ENCODE results near the gene MAGI1. TPM values are rescaled to one million over a fixed set of nuclear protein-coding genes. Genes with fewer than 3 reads are reported as not detected.

Gene MAGI1
- total and polyA plus RNA-seq, 10 donors, result 3.5 to 104 (median 62.3) TPM

DNA sequence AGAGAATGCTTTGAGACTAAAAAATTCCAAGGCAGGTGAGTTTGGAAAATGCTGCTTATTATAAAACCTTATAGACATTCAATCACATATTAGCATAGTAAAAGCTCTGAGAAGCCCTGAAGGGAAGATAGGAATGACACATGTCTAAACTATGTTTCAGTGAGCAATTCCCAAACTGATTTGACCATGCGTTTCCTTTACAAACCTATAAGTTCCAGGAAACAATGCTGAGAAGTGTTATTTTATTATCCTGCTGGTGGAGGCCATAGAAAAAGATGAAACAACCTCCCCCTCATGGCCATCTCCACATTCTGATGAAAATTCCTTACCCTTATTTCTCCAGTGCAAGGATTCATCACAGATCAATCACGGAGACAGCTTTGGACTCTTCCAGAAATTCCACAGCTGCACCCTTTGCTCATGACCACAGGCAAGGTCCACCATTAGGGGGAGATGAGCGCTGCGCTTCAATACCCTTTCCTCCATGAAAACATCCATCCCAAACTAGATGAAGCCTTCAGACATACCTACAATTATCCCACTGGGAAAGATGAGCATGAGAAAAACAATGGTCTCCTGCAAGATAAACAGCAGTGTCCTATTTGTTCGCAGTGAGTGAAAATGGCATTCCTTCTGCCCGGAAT is 372.1 kb downstream of the MAGI1 start:
- 68 to 87% (median 78%) methylated on average over 6 of the region's 6 CpGs for WGBS, 5 donors
- H3K9me3 ChIP-seq, result peaks cover 0 to 4% (median 0%) of the 10 kb centered on the region in 8 donors
- TF ChIP-seq, protein P1, sequence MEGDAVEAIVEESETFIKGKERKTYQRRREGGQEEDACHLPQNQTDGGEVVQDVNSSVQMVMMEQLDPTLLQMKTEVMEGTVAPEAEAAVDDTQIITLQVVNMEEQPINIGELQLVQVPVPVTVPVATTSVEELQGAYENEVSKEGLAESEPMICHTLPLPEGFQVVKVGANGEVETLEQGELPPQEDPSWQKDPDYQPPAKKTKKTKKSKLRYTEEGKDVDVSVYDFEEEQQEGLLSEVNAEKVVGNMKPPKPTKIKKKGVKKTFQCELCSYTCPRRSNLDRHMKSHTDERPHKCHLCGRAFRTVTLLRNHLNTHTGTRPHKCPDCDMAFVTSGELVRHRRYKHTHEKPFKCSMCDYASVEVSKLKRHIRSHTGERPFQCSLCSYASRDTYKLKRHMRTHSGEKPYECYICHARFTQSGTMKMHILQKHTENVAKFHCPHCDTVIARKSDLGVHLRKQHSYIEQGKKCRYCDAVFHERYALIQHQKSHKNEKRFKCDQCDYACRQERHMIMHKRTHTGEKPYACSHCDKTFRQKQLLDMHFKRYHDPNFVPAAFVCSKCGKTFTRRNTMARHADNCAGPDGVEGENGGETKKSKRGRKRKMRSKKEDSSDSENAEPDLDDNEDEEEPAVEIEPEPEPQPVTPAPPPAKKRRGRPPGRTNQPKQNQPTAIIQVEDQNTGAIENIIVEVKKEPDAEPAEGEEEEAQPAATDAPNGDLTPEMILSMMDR (IDR thresholded peaks at IDR 0.05 in 8 of 11, conservative IDR thresholded peaks at IDR 0.05 in 3 of 11), result no peak
- TF ChIP-seq POLR2AphosphoS5 (IDR thresholded peaks at IDR 0.05) (no peak), POLR2A (IDR thresholded peaks at IDR 0.05) (no peak)
- no peaks in the 10 kb centered on the region for H3K4me1 ChIP-seq
- H3K27ac ChIP-seq, result no peak overlapping the region
- no peak for DNase-seq
- intact Hi-C loops (cut with DNase I; ENCODE audit: low total_unique reads), result no loop called here
- no peaks in the 10 kb centered on the region for H3K27me3 ChIP-seq (replicated peaks in 1 of 7)
- H3K36me3 ChIP-seq, result no peaks in the 10 kb centered on the region
- H3K4me3 ChIP-seq, result no peak overlapping the region

DNA sequence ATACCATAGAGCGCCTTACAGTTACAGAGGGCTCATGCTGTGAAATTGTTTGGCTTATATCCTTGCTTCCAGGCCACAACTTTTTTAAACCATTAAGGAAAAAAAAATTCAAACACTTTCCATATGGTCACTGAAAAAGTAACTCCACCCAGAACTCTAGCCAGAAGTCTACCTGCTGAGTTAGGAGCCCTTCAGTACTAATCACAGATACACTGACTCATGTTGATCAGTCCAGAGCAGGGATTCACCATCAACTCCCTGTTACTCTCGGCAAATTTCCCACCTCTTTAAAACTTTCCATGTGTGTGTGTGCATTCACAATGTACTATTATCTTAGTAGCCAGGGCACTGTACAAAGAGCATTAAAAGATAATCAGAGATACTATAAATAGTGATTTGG is 372.8 kb downstream of the MAGI1 start:
- H3K9me3 ChIP-seq, result peaks cover 0 to 4% (median 0%) of the 10 kb centered on the region in 8 donors
- TF ChIP-seq, protein P1 (IDR thresholded peaks at IDR 0.05 in 8 of 11, conservative IDR thresholded peaks at IDR 0.05 in 3 of 11), result no peak
- TF ChIP-seq POLR2A (IDR thresholded peaks at IDR 0.05) (no peak), POLR2AphosphoS5 (IDR thresholded peaks at IDR 0.05) (no peak)
- H3K4me3 ChIP-seq, result no peak overlapping the region
- 87 to 95% (median 89%) methylated on average over 2 of the region's 2 CpGs for WGBS, 5 donors
- H3K27ac ChIP-seq, result no peak overlapping the region
- intact Hi-C loops (cut with DNase I; ENCODE audit: low total_unique reads), result no loop called here
- no peaks in the 10 kb centered on the region for H3K4me1 ChIP-seq
- DNase-seq, result no peak
- H3K27me3 ChIP-seq (replicated peaks in 1 of 7), result no peaks in the 10 kb centered on the region
- H3K36me3 ChIP-seq, result no peaks in the 10 kb centered on the region

DNA sequence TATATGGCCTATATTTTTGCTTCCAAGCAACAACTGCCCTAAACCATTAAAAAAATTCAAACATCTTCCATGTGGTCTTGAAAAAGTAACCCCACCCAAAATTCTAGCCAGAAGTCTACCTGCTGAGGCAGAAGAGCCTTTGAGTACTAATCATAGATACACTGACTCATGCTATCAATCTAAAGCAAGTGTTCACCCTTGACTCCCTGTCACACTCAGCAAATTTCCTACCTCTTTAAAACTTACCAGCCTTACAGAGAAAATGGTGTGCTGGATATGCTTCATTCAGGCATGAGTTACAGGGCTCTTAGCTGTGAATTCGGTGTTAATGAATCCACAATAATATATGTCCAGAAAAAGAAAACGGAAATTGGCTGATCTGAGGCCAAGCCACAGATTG is 373.8 kb downstream of the MAGI1 start:
- Histone ChIP-seq H3K27me3 (replicated peaks in 1 of 7) (no peaks in the 10 kb centered on the region), H3K36me3 (no peaks in the 10 kb centered on the region), H3K9me3 (peaks cover 0 to 4% (median 0%) of the 10 kb centered on the region in 8 donors), H3K4me1 (no peaks in the 10 kb centered on the region), H3K27ac (no peak overlapping the region), H3K4me3 (no peak overlapping the region)
- intact Hi-C loops (cut with DNase I; ENCODE audit: low total_unique reads), result no loop called here
- 87 to 97% (median 91%) methylated on average over 2 of the region's 2 CpGs for WGBS, 5 donors
- no peak for TF ChIP-seq POLR2AphosphoS5 (IDR thresholded peaks at IDR 0.05)
- TF ChIP-seq POLR2A (IDR thresholded peaks at IDR 0.05), result no peak
- TF ChIP-seq, protein P1 (IDR thresholded peaks at IDR 0.05 in 8 of 11, conservative IDR thresholded peaks at IDR 0.05 in 3 of 11), result no peak
- DNase-seq, result no peak

DNA sequence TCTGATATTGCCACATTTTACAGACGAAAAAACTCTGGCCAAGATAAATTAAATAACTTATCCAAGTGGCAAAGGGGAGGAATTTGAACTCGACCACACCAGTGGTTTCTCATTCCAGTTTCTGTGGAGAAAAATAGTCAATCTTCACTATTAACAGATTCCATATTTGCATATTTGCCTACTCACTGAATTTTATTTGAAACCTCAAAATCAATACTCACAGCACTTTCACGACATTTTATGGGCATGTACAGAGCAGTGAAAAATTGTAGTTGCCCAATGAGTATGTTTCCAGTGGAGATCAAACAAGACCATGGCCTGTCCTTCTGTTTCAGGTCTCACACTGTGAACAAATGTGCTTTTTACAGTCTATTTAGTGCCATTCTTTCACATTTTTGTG is 374.3 kb downstream of the MAGI1 start:
- Histone ChIP-seq H3K4me3 (no peak overlapping the region), H3K9me3 (peaks cover 0 to 2% (median 0%) of the 10 kb centered on the region in 8 donors), H3K36me3 (no peaks in the 10 kb centered on the region), H3K27ac (no peak overlapping the region), H3K27me3 (replicated peaks in 1 of 7) (no peaks in the 10 kb centered on the region), H3K4me1 (no peaks in the 10 kb centered on the region)
- no peak for DNase-seq
- 62 to 86% (median 75%) methylated on average over 3 of the region's 3 CpGs for WGBS, 5 donors
- no peak for TF ChIP-seq POLR2AphosphoS5 (IDR thresholded peaks at IDR 0.05)
- TF ChIP-seq, protein P1 (IDR thresholded peaks at IDR 0.05 in 8 of 11, conservative IDR thresholded peaks at IDR 0.05 in 3 of 11), result no peak
- TF ChIP-seq POLR2A (IDR thresholded peaks at IDR 0.05), result no peak
- intact Hi-C loops (cut with DNase I; ENCODE audit: low total_unique reads), result no loop called here
